ENCODE data around the gene GSS.

The GSS gene

GRCh38 chr20:34968042-34968775, 12.6 kb upstream of the GSS start:
- Histone ChIP-seq H3K23ac (ENCODE audit: low read length) (no peak overlapping the region), H2BK5ac (ENCODE audit: low read length) (no peak overlapping the region), H3K4me1 (ENCODE audit: control insufficient read depth, low read depth, low read length) (no peaks in the 10 kb centered on the region), H3K4me3 (ENCODE audit: low read length) (no peak overlapping the region), H2BK120ac (ENCODE audit: low read depth, low read length) (no peak overlapping the region), H4K8ac (ENCODE audit: low read depth, low read length) (no peak overlapping the region), H3K27ac (ENCODE audit: low read depth, low read length) (no peak overlapping the region), H3K79me2 (ENCODE audit: control insufficient read depth, insufficient read depth, low read length) (no peaks in the 10 kb centered on the region), H3K56ac (ENCODE audit: low read length) (no peak overlapping the region), H3K27me3 (ENCODE audit: insufficient read depth, low read length, poor library complexity) (no peaks in the 10 kb centered on the region), H3K4ac (ENCODE audit: low read depth, low read length) (no peak overlapping the region), H3K4me2 (ENCODE audit: low read length) (no peak overlapping the region), H4K5ac (ENCODE audit: low read length) (no peak overlapping the region), H3K36me3 (ENCODE audit: control insufficient read depth, insufficient read depth, low read length) (no peaks in the 10 kb centered on the region), H2AK5ac (ENCODE audit: low read length) (no peak overlapping the region), H2BK15ac (replicated peaks; ENCODE audit: low read depth) (no peak overlapping the region), H3K9ac (ENCODE audit: low read length) (no peak overlapping the region), H3K18ac (ENCODE audit: low read length) (no peak overlapping the region), H3K79me1 (ENCODE audit: low read length) (no peaks in the 10 kb centered on the region)
- WGBS (ENCODE audit: extremely low coverage, insufficient coverage, low lambda C conversion rate): no CpG with 5 or more reads among the region's 7 CpGs
- DNase-seq: no peak

GRCh38 chr20:34967421-34967820, 11.8 kb upstream of the GSS start:
- H3K4me3 ChIP-seq (ENCODE audit: low read length): no peak overlapping the region
- H2BK15ac ChIP-seq (replicated peaks; ENCODE audit: low read depth): no peak overlapping the region
- no peaks in the 10 kb centered on the region for H3K36me3 ChIP-seq (ENCODE audit: control insufficient read depth, insufficient read depth, low read length)
- no peak overlapping the region for H3K4ac ChIP-seq (ENCODE audit: low read depth, low read length)
- no peaks in the 10 kb centered on the region for H3K27me3 ChIP-seq (ENCODE audit: insufficient read depth, low read length, poor library complexity)
- H3K4me2 ChIP-seq (ENCODE audit: low read length): no peak overlapping the region
- no peak for DNase-seq
- H4K8ac ChIP-seq (ENCODE audit: low read depth, low read length): no peak overlapping the region
- H3K79me2 ChIP-seq (ENCODE audit: control insufficient read depth, insufficient read depth, low read length): no peaks in the 10 kb centered on the region
- H2AK5ac ChIP-seq (ENCODE audit: low read length): no peak overlapping the region
- H2BK120ac ChIP-seq (ENCODE audit: low read depth, low read length): no peak overlapping the region
- no peaks in the 10 kb centered on the region for H3K4me1 ChIP-seq (ENCODE audit: control insufficient read depth, low read depth, low read length)
- no peak overlapping the region for H3K56ac ChIP-seq (ENCODE audit: low read length)
- H4K5ac ChIP-seq (ENCODE audit: low read length): no peak overlapping the region
- H3K18ac ChIP-seq (ENCODE audit: low read length): no peak overlapping the region
- H3K79me1 ChIP-seq (ENCODE audit: low read length): no peaks in the 10 kb centered on the region
- no peak overlapping the region for H2BK5ac ChIP-seq (ENCODE audit: low read length)
- no peak overlapping the region for H3K23ac ChIP-seq (ENCODE audit: low read length)
- H3K27ac ChIP-seq (ENCODE audit: low read depth, low read length): no peak overlapping the region
- H3K9ac ChIP-seq (ENCODE audit: low read length): no peak overlapping the region
- no CpG with 5 or more reads among the region's 5 CpGs for WGBS (ENCODE audit: extremely low coverage, insufficient coverage, low lambda C conversion rate)

- H3K23ac ChIP-seq (ENCODE audit: low read length): no peak overlapping the region
- no peaks in the 10 kb centered on the region for H3K27me3 ChIP-seq (ENCODE audit: insufficient read depth, low read length, poor library complexity)
- H3K9ac ChIP-seq (ENCODE audit: low read length): no peak overlapping the region
- H3K4ac ChIP-seq (ENCODE audit: low read depth, low read length): no peak overlapping the region
- H3K27ac ChIP-seq (ENCODE audit: low read depth, low read length): no peak overlapping the region
- no peak overlapping the region for H2AK5ac ChIP-seq (ENCODE audit: low read length)
- no peaks in the 10 kb centered on the region for H3K4me1 ChIP-seq (ENCODE audit: control insufficient read depth, low read depth, low read length)
- no peak overlapping the region for H3K18ac ChIP-seq (ENCODE audit: low read length)
- no peaks in the 10 kb centered on the region for H3K36me3 ChIP-seq (ENCODE audit: control insufficient read depth, insufficient read depth, low read length)
- WGBS (ENCODE audit: extremely low coverage, insufficient coverage, low lambda C conversion rate): no CpG with 5 or more reads among the region's 5 CpGs
- no peaks in the 10 kb centered on the region for H3K79me1 ChIP-seq (ENCODE audit: low read length)
- DNase-seq: no peak
- H4K8ac ChIP-seq (ENCODE audit: low read depth, low read length): no peak overlapping the region
- no peak overlapping the region for H2BK120ac ChIP-seq (ENCODE audit: low read depth, low read length)
- no peak overlapping the region for H2BK5ac ChIP-seq (ENCODE audit: low read length)
- no peak overlapping the region for H3K56ac ChIP-seq (ENCODE audit: low read length)
- H3K79me2 ChIP-seq (ENCODE audit: control insufficient read depth, insufficient read depth, low read length): no peaks in the 10 kb centered on the region
- H3K4me2 ChIP-seq (ENCODE audit: low read length): no peak overlapping the region
- no peak overlapping the region for H2BK15ac ChIP-seq (replicated peaks; ENCODE audit: low read depth)
- no peak overlapping the region for H4K5ac ChIP-seq (ENCODE audit: low read length)
- H3K4me3 ChIP-seq (ENCODE audit: low read length): no peak overlapping the region
Observed at GRCh38 chr20:34965051-34965450, 9.4 kb upstream of the GSS start.

GRCh38 chr20:34964486-34964885, 8.9 kb upstream of the GSS start:
- Histone ChIP-seq H3K9ac (ENCODE audit: low read length) (no peak overlapping the region), H2BK15ac (replicated peaks; ENCODE audit: low read depth) (no peak overlapping the region), H4K8ac (ENCODE audit: low read depth, low read length) (no peak overlapping the region), H2BK5ac (ENCODE audit: low read length) (no peak overlapping the region), H3K23ac (ENCODE audit: low read length) (no peak overlapping the region), H3K18ac (ENCODE audit: low read length) (no peak overlapping the region), H2AK5ac (ENCODE audit: low read length) (no peak overlapping the region), H3K4me2 (ENCODE audit: low read length) (no peak overlapping the region), H3K4ac (ENCODE audit: low read depth, low read length) (no peak overlapping the region), H3K36me3 (ENCODE audit: control insufficient read depth, insufficient read depth, low read length) (no peaks in the 10 kb centered on the region), H3K56ac (ENCODE audit: low read length) (no peak overlapping the region), H3K4me3 (ENCODE audit: low read length) (no peak overlapping the region), H3K79me2 (ENCODE audit: control insufficient read depth, insufficient read depth, low read length) (no peaks in the 10 kb centered on the region), H3K27me3 (ENCODE audit: insufficient read depth, low read length, poor library complexity) (no peaks in the 10 kb centered on the region), H3K27ac (ENCODE audit: low read depth, low read length) (no peak overlapping the region), H2BK120ac (ENCODE audit: low read depth, low read length) (no peak overlapping the region), H3K79me1 (ENCODE audit: low read length) (no peaks in the 10 kb centered on the region), H3K4me1 (ENCODE audit: control insufficient read depth, low read depth, low read length) (no peaks in the 10 kb centered on the region), H4K5ac (ENCODE audit: low read length) (no peak overlapping the region)
- no CpG with 5 or more reads among the region's 5 CpGs for WGBS (ENCODE audit: extremely low coverage, insufficient coverage, low lambda C conversion rate)
- no peak for DNase-seq

- no peak for DNase-seq
- H3K4me1 ChIP-seq (ENCODE audit: control insufficient read depth, low read depth, low read length): peaks cover 2% of the 10 kb centered on the region
- no peak overlapping the region for H3K18ac ChIP-seq (ENCODE audit: low read length)
- H3K27me3 ChIP-seq (ENCODE audit: insufficient read depth, low read length, poor library complexity): no peaks in the 10 kb centered on the region
- no peaks in the 10 kb centered on the region for H3K79me2 ChIP-seq (ENCODE audit: control insufficient read depth, insufficient read depth, low read length)
- WGBS (ENCODE audit: extremely low coverage, insufficient coverage, low lambda C conversion rate): no CpG with 5 or more reads among the region's 21 CpGs
- no peak overlapping the region for H2BK5ac ChIP-seq (ENCODE audit: low read length)
- no peak overlapping the region for H2BK120ac ChIP-seq (ENCODE audit: low read depth, low read length)
- no peaks in the 10 kb centered on the region for H3K36me3 ChIP-seq (ENCODE audit: control insufficient read depth, insufficient read depth, low read length)
- no peak overlapping the region for H4K5ac ChIP-seq (ENCODE audit: low read length)
- H3K4ac ChIP-seq (ENCODE audit: low read depth, low read length): no peak overlapping the region
- peak overlapping the region; percentile 89 for H3K56ac ChIP-seq (ENCODE audit: low read length)
- H3K9ac ChIP-seq (ENCODE audit: low read length): no peak overlapping the region
- H3K27ac ChIP-seq (ENCODE audit: low read depth, low read length): no peak overlapping the region
- H3K4me2 ChIP-seq (ENCODE audit: low read length): no peak overlapping the region
- no peak overlapping the region for H2AK5ac ChIP-seq (ENCODE audit: low read length)
- no peak overlapping the region for H4K8ac ChIP-seq (ENCODE audit: low read depth, low read length)
- H3K4me3 ChIP-seq (ENCODE audit: low read length): no peak overlapping the region
- H3K79me1 ChIP-seq (ENCODE audit: low read length): no peaks in the 10 kb centered on the region
- no peak overlapping the region for H3K23ac ChIP-seq (ENCODE audit: low read length)
- H2BK15ac ChIP-seq (replicated peaks; ENCODE audit: low read depth): no peak overlapping the region
Observed at GRCh38 chr20:34956751-34957472, 1.3 kb upstream of the GSS start.

All from mesendoderm (in vitro differentiated cells).